Naive thymus-derived CD8-positive, alpha-beta T cell (primary cell): ENCODE measurements around the gene KRT8. TPM values are rescaled to one million over a fixed set of nuclear protein-coding genes. Genes with fewer than 3 reads are reported as not detected.
A peak's percentile ranks its signal among the peaks of the same experiment; 100 is the strongest.
"Not testable (repeated sequence)": the region's sequence is repeated elsewhere in the genome, so short reads cannot be mapped to it uniquely, and the experiment has no call there.

ENCODE experiments used
- ATAC-seq, 2 donors: fragments of 150-1000 bp; cut with Tn5 transposase in 1 of 2; sonication (Bioruptor Pico), chemical (Tn5 transposase) in 1 of 2; 1 replicate in 1 of 2; 2 replicates in 1 of 2; pipeline ENCODE4 v1.10.0; 2021; ENCODE audit warnings: mild to moderate bottlenecking in 2 of 2, moderate library complexity in 2 of 2
- POLR2A ChIA-PET: fragments of 350-600 bp; sonication (Branson Sonifier 250); formaldehyde crosslinking; loops from one replicate; lab custom pipeline; 2021; ENCODE audit warnings: antibody characterized with exemption; lab: Charles Lee
- DNase-seq, 10 donors: peaks; one replicate each; pipeline versions ENCODE4 v3.0.0 to v3.0.0-alpha.2; 2020 to 2022
- H3K27ac Mint-ChIP-seq, 10 donors: one replicate each; pipeline ENCODE4 v1.8.0; 2020 to 2022; ENCODE audit warnings: mild to moderate bottlenecking in 10 of 10, mixed read lengths in 10 of 10, moderate library complexity in 4 of 10, inconsistent platforms in 1 of 10
- H3K27me3 Mint-ChIP-seq, 5 donors: one replicate each; pipeline ENCODE4 v1.8.0; 2021 to 2022; ENCODE audit warnings: mixed read lengths in 5 of 5
- H3K36me3 Mint-ChIP-seq, 3 donors: one replicate each; pipeline ENCODE4 v1.8.0; 2020 to 2022; ENCODE audit warnings: mixed read lengths in 3 of 3, mild to moderate bottlenecking in 2 of 3, inconsistent platforms in 1 of 3
- H3K4me1 Mint-ChIP-seq, 4 donors: one replicate each; pipeline ENCODE4 v1.8.0; 2021 to 2022; ENCODE audit warnings: mixed read lengths in 4 of 4
- H3K4me3 Mint-ChIP-seq, 10 donors: one replicate each; pipeline ENCODE4 v1.8.0; 2020 to 2022; ENCODE audit warnings: mild to moderate bottlenecking in 10 of 10, mixed read lengths in 10 of 10, moderate library complexity in 6 of 10, inconsistent platforms in 1 of 10
- H3K9me3 Mint-ChIP-seq, 9 donors: one replicate each; pipeline ENCODE4 v1.8.0; 2020 to 2022; ENCODE audit warnings: mixed read lengths in 9 of 9, mild to moderate bottlenecking in 3 of 9, inconsistent platforms in 1 of 9, moderate library complexity in 1 of 9
- polyA plus RNA-seq, 3 donors: library from polyadenylated mRNA; unstranded; fragments of 300-500 nt; fragmentation: Illumina TruSeq; gene quantifications; one replicate each; pipeline ENCODE4 v1.2.3, GENCODE V29; 2021
- total RNA-seq, 8 experiments: library from RNA in 2 of 8; stranded (reverse) in 2 of 8; gene quantifications; one replicate each; pipeline ENCODE4 v1.2.3 and lab custom pipeline; 2021 to 2026

KRT8 gene
- total RNA-seq, result under 1 TPM; 0.52 to 0.66 TPM
- not detected for polyA plus RNA-seq
- 0.19 to 1.5 (median 0.54) reads per million in 6 experiments for total RNA-seq (lab: John Stamatoyannopoulos, UW)

GRCh38 chr12:52904509-52905300 is at the start of gene KRT8:
KRT8 (minus strand) TSS chr12:52905076; CDS start chr12:52904981, 95 bp downstream.
- not testable (repeated sequence) for H3K36me3 Mint-ChIP-seq, H3K9me3 Mint-ChIP-seq, ATAC-seq, H3K27me3 Mint-ChIP-seq, DNase-seq
- peak within 1 kb of the TSS; percentile 65 to 83 (median 78) for H3K4me3 Mint-ChIP-seq
- peaks cover 8 to 27% (median 20%) of the 10 kb centered on the region in 4 donors for H3K4me1 Mint-ChIP-seq
- H3K27ac Mint-ChIP-seq, result peak within 1 kb of the TSS; percentile 2 to 90 (median 76)
- POLR2A ChIA-PET, result interaction anchor here (0.6 kb wide), 2 partner anchors 98 to 1860 kb away, joined by 3 to 6 read pairs; no protein-coding TSS in a partner anchor

GRCh38 chr12:52953181-52953841 is 48.4 kb upstream of the KRT8 start:
- H3K27me3 Mint-ChIP-seq, result no peaks in the 10 kb centered on the region
- POLR2A ChIA-PET, result no interaction called here

GRCh38 chr12:52952076-52952801 is 47.4 kb upstream of the KRT8 start:
- Mint-ChIP-seq H3K4me3 (no peak overlapping the region), H3K9me3 (no peaks in the 10 kb centered on the region), H3K4me1 (peaks cover 5 to 21% (median 10%) of the 10 kb centered on the region in 4 donors), H3K27ac (peak overlapping the region in 2 of 10 donors; percentile 31 to 78), H3K36me3 (peaks cover 0 to 3% (median 0%) of the 10 kb centered on the region in 3 donors), H3K27me3 (no peaks in the 10 kb centered on the region)
- DNase-seq, result no peak
- no peak for ATAC-seq
- POLR2A ChIA-PET, result no interaction called here

More at GRCh38 chr12:52953181-52953841, 48.4 kb upstream of the KRT8 start:
- Mint-ChIP-seq H3K9me3 (no peaks in the 10 kb centered on the region), H3K4me1 (peaks cover 7 to 16% (median 10%) of the 10 kb centered on the region in 4 donors), H3K36me3 (peaks cover 0 to 3% (median 0%) of the 10 kb centered on the region in 3 donors), H3K4me3 (no peak overlapping the region), H3K27ac (peak overlapping the region in 1 of 10 donors; percentile 19)
- ATAC-seq (no peak), DNase-seq (no peak)

- POLR2A ChIA-PET, result interaction anchor here (0.6 kb wide), 2 partner anchors 169 to 1226 kb away, joined by 3 to 5 read pairs; no protein-coding TSS in a partner anchor
- Mint-ChIP-seq H3K9me3 (no peaks in the 10 kb centered on the region), H3K27me3 (no peaks in the 10 kb centered on the region), H3K4me3 (no peak overlapping the region), H3K4me1 (peaks cover 5 to 15% (median 10%) of the 10 kb centered on the region in 4 donors), H3K27ac (peak overlapping the region in 2 of 10 donors; percentile 29 to 78), H3K36me3 (peaks cover 0 to 3% (median 0%) of the 10 kb centered on the region in 3 donors)
- DNase-seq (no peak), ATAC-seq (no peak)
Observed at GRCh38 chr12:52951640-52952039, 46.8 kb upstream of the KRT8 start.

GRCh38 chr12:52951126-52951525 is 46.2 kb upstream of the KRT8 start:
- Mint-ChIP-seq H3K4me1 (peaks cover 5 to 15% (median 10%) of the 10 kb centered on the region in 4 donors), H3K27ac (peak overlapping the region in 5 of 10 donors; percentile 5 to 63 (median 23)), H3K9me3 (no peaks in the 10 kb centered on the region), H3K36me3 (peaks cover 0 to 3% (median 0%) of the 10 kb centered on the region in 3 donors), H3K27me3 (no peaks in the 10 kb centered on the region), H3K4me3 (no peak overlapping the region)
- DNase-seq (no peak), ATAC-seq (no peak)
- POLR2A ChIA-PET, result interaction anchor here (0.6 kb wide), 3 partner anchors 11 to 1227 kb away, joined by 3 to 5 read pairs (median 3); no protein-coding TSS in a partner anchor

- Mint-ChIP-seq H3K9me3 (no peaks in the 10 kb centered on the region), H3K4me1 (peaks cover 5 to 15% (median 10%) of the 10 kb centered on the region in 4 donors), H3K27ac (peak overlapping the region in 5 of 10 donors; percentile 21 to 63 (median 58)), H3K4me3 (peak overlapping the region in 2 of 10 donors; percentile 70 to 84), H3K27me3 (peaks cover 0 to 2% (median 0%) of the 10 kb centered on the region in 5 donors), H3K36me3 (peaks cover 0 to 3% (median 0%) of the 10 kb centered on the region in 3 donors)
- DNase-seq, result no peak
- POLR2A ChIA-PET, result interaction anchor here (0.6 kb wide), 1 partner anchor 11 kb away, joined by 3 read pairs; no protein-coding TSS in a partner anchor
- no peak for ATAC-seq
Observed at GRCh38 chr12:52950553-52950952, 45.7 kb upstream of the KRT8 start.

GRCh38 chr12:52949413-52950331 is 44.8 kb upstream of the KRT8 start:
- ATAC-seq (no peak), DNase-seq (no peak)
- POLR2A ChIA-PET, result no interaction called here
- H3K27ac Mint-ChIP-seq, result peak overlapping the region in 8 of 10 donors; percentile 33 to 89 (median 69)
- H3K4me3 Mint-ChIP-seq, result peak overlapping the region; percentile 69 to 87 (median 76)
- peaks cover 5 to 15% (median 10%) of the 10 kb centered on the region in 4 donors for H3K4me1 Mint-ChIP-seq
- no peaks in the 10 kb centered on the region for H3K9me3 Mint-ChIP-seq
- peaks cover 0 to 11% (median 3%) of the 10 kb centered on the region in 5 donors for H3K27me3 Mint-ChIP-seq
- H3K36me3 Mint-ChIP-seq, result peaks cover 0 to 3% (median 0%) of the 10 kb centered on the region in 3 donors

GRCh38 chr12:52947738-52948423 is 43.0 kb upstream of the KRT8 start:
- POLR2A ChIA-PET, result interaction anchor here (0.6 to 1.2 kb wide), 3 partner anchors 13 to 565 kb away, joined by 3 to 5 read pairs (median 3); no protein-coding TSS in a partner anchor
- peaks cover 0 to 23% (median 9%) of the 10 kb centered on the region in 5 donors for H3K27me3 Mint-ChIP-seq
- DNase-seq (no peak), ATAC-seq (no peak)
- peak overlapping the region in 9 of 10 donors; percentile 31 to 97 (median 90) for H3K27ac Mint-ChIP-seq
- H3K4me3 Mint-ChIP-seq, result peak overlapping the region; percentile 53 to 94 (median 90)
- peaks cover 5 to 15% (median 10%) of the 10 kb centered on the region in 4 donors for H3K4me1 Mint-ChIP-seq
- H3K36me3 Mint-ChIP-seq, result peaks cover 0 to 3% (median 0%) of the 10 kb centered on the region in 3 donors
- no peaks in the 10 kb centered on the region for H3K9me3 Mint-ChIP-seq

GRCh38 chr12:52946797-52947547 is 42.1 kb upstream of the KRT8 start:
- peaks cover 0 to 31% (median 9%) of the 10 kb centered on the region in 5 donors for H3K27me3 Mint-ChIP-seq

GRCh38 chr12:52946334-52946733 is 41.5 kb upstream of the KRT8 start:
- no peak for ATAC-seq

More at GRCh38 chr12:52946797-52947547, 42.1 kb upstream of the KRT8 start:
- peaks cover 0 to 3% (median 0%) of the 10 kb centered on the region in 3 donors for H3K36me3 Mint-ChIP-seq
- no peak for ATAC-seq
- H3K9me3 Mint-ChIP-seq, result no peaks in the 10 kb centered on the region
- DNase-seq, result no peak
- POLR2A ChIA-PET, result interaction anchor here (0.9 to 1.2 kb wide), 2 partner anchors 10 to 14 kb away, joined by 3 to 5 read pairs; no protein-coding TSS in a partner anchor
- peaks cover 5 to 15% (median 10%) of the 10 kb centered on the region in 4 donors for H3K4me1 Mint-ChIP-seq
- peak overlapping the region in 1 of 10 donors; percentile 36 for H3K27ac Mint-ChIP-seq
- H3K4me3 Mint-ChIP-seq, result peak overlapping the region in 1 of 10 donors; percentile 16

More at GRCh38 chr12:52946334-52946733, 41.5 kb upstream of the KRT8 start:
- Mint-ChIP-seq H3K36me3 (peaks cover 0 to 3% (median 0%) of the 10 kb centered on the region in 3 donors), H3K27ac (no peak overlapping the region), H3K4me3 (peak overlapping the region in 1 of 10 donors; percentile 16), H3K27me3 (peaks cover 0 to 31% (median 9%) of the 10 kb centered on the region in 5 donors), H3K9me3 (no peaks in the 10 kb centered on the region), H3K4me1 (peaks cover 5 to 15% (median 10%) of the 10 kb centered on the region in 4 donors)
- DNase-seq, result no peak
- POLR2A ChIA-PET, result interaction anchor here (0.9 kb wide), 1 partner anchor 11 kb away, joined by 3 read pairs; no protein-coding TSS in a partner anchor
